ENCODE results near the gene SRMS.

GRCh38 chr20:63565699-63566335 lies 18.3 kb upstream of the SRMS start:
- no peak for TF ChIP-seq CTCF (IDR thresholded peaks at IDR 0.05)
- no peak for TF ChIP-seq EZH2 (IDR thresholded peaks at IDR 0.05; ENCODE audit: borderline replicate concordance, insufficient read depth, low read depth, low read length, poor library complexity, severe bottlenecking)
